T47D (cell line): ENCODE data around the gene CTSL.
"Not testable (repeated sequence)": the region's sequence is repeated elsewhere in the genome, so short reads cannot be mapped to it uniquely, and the experiment has no call there.

Source experiments
- DNase-seq, 2 experiments: peaks; one replicate each; pipeline versions ENCODE4 v3.0.0 to v3.0.0-alpha.2; 2011 to 2012; ENCODE audit warnings: low read depth in 1 of 2, low spot score in 1 of 2
- JUND ChIP-seq: IDR thresholded peaks from 2 replicates; pipeline ENCODE4 v1.6.1; 2012; ENCODE audit warnings: low read depth
- in situ Hi-C: cut with HindIII; loops from 2 replicates; pipeline ENCODE4 v1.10.0; 2016; ENCODE audit warnings: low sequenced_read_pairs, low pct_unique_long_range_greater_than_20kb

The CTSL gene

GRCh38 chr9:87740209-87740608 lies 14.3 kb downstream of the CTSL start:
- TF ChIP-seq JUND = no peak
- in situ Hi-C loops = no loop called here
- no peak for DNase-seq

GRCh38 chr9:87741326-87741725 lies 15.4 kb downstream of the CTSL start:
- in situ Hi-C loops = no loop called here
- no peak for DNase-seq
- TF ChIP-seq JUND = no peak

- no peak for DNase-seq
- no peak for TF ChIP-seq JUND
- in situ Hi-C loops = no loop called here
Measured at GRCh38 chr9:87741891-87742290, 16.0 kb downstream of the CTSL start.

GRCh38 chr9:87742813-87743428 lies 17.0 kb downstream of the CTSL start:
- in situ Hi-C loops = no loop called here
- no peak for DNase-seq
- TF ChIP-seq JUND = no peak

- DNase-seq, in situ Hi-C loops: not testable (repeated sequence)
Measured at GRCh38 chr9:87744247-87744646, 18.3 kb downstream of the CTSL start.

DNA sequence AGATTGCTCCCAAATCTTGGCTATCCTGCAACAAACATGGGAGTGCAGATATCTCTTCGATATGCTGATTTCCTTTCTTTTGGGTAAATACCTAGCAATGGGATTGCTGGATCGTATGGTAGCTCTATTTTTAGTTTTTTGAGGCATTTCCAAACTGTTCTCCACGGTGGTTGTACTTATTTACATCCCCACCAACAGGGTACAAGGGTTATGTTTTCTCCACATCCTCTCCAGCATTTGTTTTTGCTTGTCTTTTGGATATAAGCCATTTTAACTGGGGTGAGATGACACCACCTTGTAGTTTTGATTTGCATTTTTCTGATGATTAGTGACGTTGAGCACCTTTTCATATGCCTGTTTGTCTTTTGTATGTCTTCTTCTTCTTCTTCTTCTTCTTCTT lies 20.3 kb downstream of the CTSL start:
- TF ChIP-seq JUND = no peak
- no peak for DNase-seq
- in situ Hi-C loops = no loop called here

- no peak for TF ChIP-seq JUND
- in situ Hi-C loops = no loop called here
- DNase-seq = no peak
Measured at GRCh38 chr9:87748881-87749280, 23.0 kb downstream of the CTSL start.

DNA sequence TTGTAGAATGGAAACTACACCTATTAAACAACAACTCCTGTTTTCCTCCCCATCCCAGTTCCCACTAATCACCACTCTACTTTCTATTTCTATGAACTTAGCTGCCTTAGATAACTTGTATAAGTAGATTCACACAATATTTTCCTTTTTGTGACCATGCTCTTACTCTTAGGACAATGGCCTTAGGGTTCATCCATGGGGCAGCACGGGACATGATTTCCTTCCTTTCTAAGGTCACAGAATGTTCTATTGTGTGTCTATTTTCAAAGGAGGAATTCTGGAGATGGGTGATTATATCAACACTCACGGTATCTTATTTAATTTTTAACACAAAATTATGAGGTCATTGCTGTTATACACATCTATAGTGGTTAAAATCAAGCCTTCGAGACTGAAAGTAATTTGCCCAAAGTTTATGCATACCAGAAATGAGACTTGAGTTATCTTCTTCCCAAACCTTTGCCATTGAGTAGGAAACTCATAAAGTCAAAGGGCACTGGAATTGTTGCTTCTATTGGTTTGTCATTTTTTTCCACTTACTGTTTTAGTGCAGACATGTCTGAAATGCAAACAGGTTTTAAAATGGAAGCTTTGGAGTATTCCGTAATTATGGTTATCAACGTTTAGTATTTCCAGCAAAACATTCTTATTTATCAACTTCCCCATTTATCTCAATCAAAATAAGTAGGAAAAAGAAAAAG lies 23.6 kb downstream of the CTSL start:
- DNase-seq = no peak
- in situ Hi-C loops = no loop called here
- TF ChIP-seq JUND = no peak

- in situ Hi-C loops = no loop called here
- no peak for TF ChIP-seq JUND
- no peak for DNase-seq
Measured at GRCh38 chr9:87750726-87751125, 24.8 kb downstream of the CTSL start.

- DNase-seq = no peak
- TF ChIP-seq JUND = no peak
- in situ Hi-C loops = no loop called here
Measured at GRCh38 chr9:87751423-87751822, 25.5 kb downstream of the CTSL start.

DNA sequence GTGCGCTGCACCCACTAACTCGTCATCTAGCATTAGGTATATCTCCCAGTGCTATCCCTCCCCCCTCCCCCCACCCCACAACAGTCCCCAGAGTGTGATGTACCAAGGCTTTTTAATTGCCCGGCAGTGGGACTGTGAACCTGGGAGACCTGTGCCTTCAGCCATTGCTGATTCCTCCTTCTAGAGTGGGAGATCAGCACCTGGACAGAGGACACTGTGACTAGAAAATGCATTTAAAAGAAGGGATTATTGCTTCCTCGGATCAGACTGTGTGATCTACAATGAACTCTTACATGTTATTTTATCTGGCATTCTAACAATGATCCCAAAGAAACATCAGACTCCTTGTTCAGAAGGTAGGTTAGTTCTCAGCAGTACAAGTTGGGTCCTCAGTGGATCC lies 25.9 kb downstream of the CTSL start:
- TF ChIP-seq JUND = no peak
- in situ Hi-C loops = no loop called here
- DNase-seq = no peak

DNA sequence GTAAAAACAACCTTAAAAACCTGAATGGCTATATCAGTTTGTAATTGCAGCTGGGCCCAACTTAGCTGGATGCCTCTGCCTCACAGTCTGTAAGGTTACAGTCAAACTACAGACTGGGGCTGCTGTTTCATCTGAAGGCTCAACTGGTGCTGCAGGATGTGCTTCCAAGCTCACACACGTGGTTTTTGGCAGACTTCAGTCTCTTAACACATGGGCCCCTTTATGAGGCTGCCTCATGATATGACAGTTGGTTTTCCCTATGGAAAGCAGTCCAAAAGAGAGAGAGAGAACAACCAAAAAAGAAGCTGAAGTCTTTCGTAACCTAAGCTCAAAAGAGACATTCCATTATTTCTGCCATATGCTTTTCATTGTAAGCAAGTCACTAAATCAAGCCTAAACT lies 27.4 kb downstream of the CTSL start:
- in situ Hi-C loops = no loop called here
- TF ChIP-seq JUND = no peak
- no peak for DNase-seq

GRCh38 chr9:87758330-87758729 lies 32.4 kb downstream of the CTSL start:
- in situ Hi-C loops, DNase-seq: not testable (repeated sequence)

DNA sequence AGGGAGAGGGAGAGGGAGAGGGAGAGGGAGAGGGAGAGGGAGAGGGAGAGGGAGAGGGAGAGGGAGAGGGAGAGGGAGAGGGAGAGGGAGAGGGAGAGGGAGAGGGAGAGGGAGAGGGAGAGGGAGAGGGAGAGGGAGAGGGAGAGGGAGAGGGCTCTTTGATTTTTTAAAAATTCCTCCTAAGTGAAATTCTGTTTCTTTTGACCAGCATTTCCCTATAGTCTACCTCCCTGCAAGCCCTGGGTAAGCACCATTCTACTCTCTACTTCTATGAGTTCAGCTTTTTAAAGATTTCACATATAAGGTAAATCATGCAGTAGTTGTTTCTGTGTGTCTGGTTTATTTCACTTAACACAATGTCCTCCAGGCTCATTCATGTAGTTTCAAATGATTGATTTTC lies 34.1 kb downstream of the CTSL start:
- in situ Hi-C loops, DNase-seq: not testable (repeated sequence)
